GM23338 (cell line): Measurements from ENCODE around the gene NUMB. TPM values are rescaled to one million over a fixed set of nuclear protein-coding genes. Genes with fewer than 3 reads are reported as not detected.

ENCODE experiments used
- ATAC-seq: fragments of 200-7000 bp; cut with Tn5 transposase; 3 replicates; pipeline ENCODE4 v1.9.1; 2020
- DNase-seq: peaks from one replicate; pipeline ENCODE4 v3.0.0-alpha.2; 2015; ENCODE audit warnings: low spot score
- H2AFZ ChIP-seq: fragments of 200-600 bp; sonication (generic); 2 replicates; pipeline ENCODE4 v1.8.0; 2016; ENCODE audit warnings: antibody characterized with exemption, mild to moderate bottlenecking, moderate library complexity
- H3F3A ChIP-seq: fragments of 200-600 bp; sonication (generic); replicated peaks from 2 replicates; pipeline ENCODE4 v1.8.0; 2017; ENCODE audit warnings: antibody characterized with exemption, mixed run types, low read depth
- H3K27ac ChIP-seq: fragments of 200-600 bp; sonication (generic); 2 replicates; pipeline ENCODE4 v1.6.1; 2016; ENCODE audit warnings: low read depth
- H3K27me3 ChIP-seq: fragments of 200-600 bp; sonication (generic); 2 replicates; pipeline ENCODE4 v1.8.0; 2016; ENCODE audit warnings: mild to moderate bottlenecking, mixed run types, moderate library complexity; ENCODE audit not compliant: insufficient read depth
- H3K36me3 ChIP-seq: fragments of 200-600 bp; sonication (generic); 2 replicates; pipeline ENCODE4 v1.8.0; 2016; ENCODE audit warnings: mild to moderate bottlenecking; ENCODE audit not compliant: insufficient read depth
- H3K4me1 ChIP-seq: fragments of 200-600 bp; sonication (generic); 2 replicates; pipeline ENCODE4 v1.8.0; 2016; ENCODE audit warnings: mild to moderate bottlenecking, moderate library complexity; ENCODE audit not compliant: insufficient read depth
- H3K4me2 ChIP-seq: fragments of 200-600 bp; sonication (generic); 2 replicates; pipeline ENCODE4 v1.7.1; 2017; ENCODE audit warnings: mixed run types
- H3K4me3 ChIP-seq: fragments of 200-600 bp; sonication (generic); 2 replicates; pipeline ENCODE4 v1.6.1; 2016; ENCODE audit warnings: mixed run types
- H3K79me2 ChIP-seq: fragments of 200-600 bp; sonication (generic); replicated peaks from 2 replicates; pipeline ENCODE4 v1.8.0; 2017; ENCODE audit warnings: mild to moderate bottlenecking; ENCODE audit not compliant: insufficient read depth
- H3K9me2 ChIP-seq: fragments of 200-600 bp; sonication (generic); 2 replicates; pipeline ENCODE4 v1.8.0; 2017; ENCODE audit not compliant: insufficient read depth
- H4K20me1 ChIP-seq: fragments of 200-600 bp; sonication (generic); replicated peaks from 2 replicates; pipeline ENCODE4 v1.8.0; 2017; ENCODE audit warnings: mild to moderate bottlenecking; ENCODE audit not compliant: insufficient read depth
- H3K27ac Mint-ChIP-seq: 2 replicates; pipeline ENCODE4 v1.8.0; 2020; ENCODE audit warnings: inconsistent platforms, mild to moderate bottlenecking, moderate library complexity, mixed read lengths
- H3K27me3 Mint-ChIP-seq: 3 replicates; pipeline ENCODE4 v1.8.0; 2022; ENCODE audit warnings: low read depth, mild to moderate bottlenecking, moderate library complexity, mixed read lengths, inconsistent platforms; ENCODE audit not compliant: insufficient read depth, poor library complexity
- H3K36me3 Mint-ChIP-seq: 3 replicates; pipeline ENCODE4 v1.8.0; 2021; ENCODE audit warnings: low read depth, mild to moderate bottlenecking, inconsistent platforms, moderate library complexity, mixed read lengths
- H3K4me1 Mint-ChIP-seq: 3 replicates; pipeline ENCODE4 v1.8.0; 2020; ENCODE audit warnings: mild to moderate bottlenecking, inconsistent platforms, mixed read lengths
- H3K4me3 Mint-ChIP-seq: 3 replicates; pipeline ENCODE4 v1.8.0; 2021; ENCODE audit warnings: moderate library complexity, mild to moderate bottlenecking, inconsistent platforms, mixed read lengths
- H3K9me3 Mint-ChIP-seq: 3 replicates; pipeline ENCODE4 v1.8.0; 2020; ENCODE audit warnings: moderate library complexity, mild to moderate bottlenecking, inconsistent platforms, mixed read lengths
- CREB1 ChIP-seq: fragments of 250-450 bp; sonication (Bioruptor Pico); IDR thresholded peaks from 2 replicates; pipeline ENCODE4 v1.5.0; 2020; ENCODE audit warnings: low read depth, mild to moderate bottlenecking, moderate library complexity
- CTCF ChIP-seq, 2 experiments: fragments of 200-600 bp in 1 of 2; sonication (generic) in 1 of 2; conservative IDR thresholded peaks; 2 replicates each; pipeline versions ENCODE4 v1.5.1 to v1.6.1; 2016 to 2017; ENCODE audit warnings: antibody characterized with exemption in 2 of 2, low read depth in 2 of 2, mild to moderate bottlenecking in 2 of 2, moderate library complexity in 1 of 2
- ETS1 ChIP-seq: IDR thresholded peaks from 2 replicates; pipeline ENCODE4 v1.6.1; 2016; ENCODE audit warnings: antibody characterized with exemption
- EZH2 ChIP-seq: fragments of 200-600 bp; sonication (generic); IDR thresholded peaks from one replicate; pipeline ENCODE4 v1.8.0; 2017; ENCODE audit warnings: antibody characterized with exemption, mild to moderate bottlenecking, low read depth; ENCODE audit not compliant: unreplicated experiment
- EZH2phosphoT487 ChIP-seq: fragments of 200-600 bp; sonication (generic); IDR thresholded peaks from one replicate; pipeline ENCODE4 v1.8.1; 2018; ENCODE audit warnings: antibody characterized with exemption; ENCODE audit not compliant: unreplicated experiment
- JUNB ChIP-seq: IDR thresholded peaks from one replicate; pipeline ENCODE4 v1.6.1; 2016; ENCODE audit warnings: antibody characterized with exemption; ENCODE audit not compliant: unreplicated experiment
- NANOG ChIP-seq: IDR thresholded peaks from 2 replicates; pipeline ENCODE4 v1.6.1; 2016; ENCODE audit warnings: antibody characterized with exemption, borderline replicate concordance
- POLR2AphosphoS5 ChIP-seq: IDR thresholded peaks from 2 replicates; pipeline ENCODE4 v1.6.1; 2016; ENCODE audit warnings: antibody characterized with exemption, low read depth
- STAT1 ChIP-seq: IDR thresholded peaks from one replicate; pipeline ENCODE4 v1.6.1; 2016; ENCODE audit warnings: antibody characterized with exemption; ENCODE audit not compliant: unreplicated experiment
- ZNF114 ChIP-seq: fragments of 250-450 bp; sonication (Bioruptor Pico); IDR thresholded peaks from 2 replicates; pipeline ENCODE4 v1.5.0; 2020; ENCODE audit warnings: mild to moderate bottlenecking, moderate library complexity
- ZNF331 ChIP-seq: fragments of 250-450 bp; sonication (Bioruptor Pico); IDR thresholded peaks from 2 replicates; pipeline ENCODE4 v1.5.0; 2020; ENCODE audit warnings: low read depth, mild to moderate bottlenecking, moderate library complexity
- ZNF462 ChIP-seq: fragments of 250-450 bp; sonication (Bioruptor Pico); IDR thresholded peaks from 2 replicates; pipeline ENCODE4 v1.5.0; 2020; ENCODE audit warnings: mild to moderate bottlenecking, moderate library complexity
- polyA plus RNA-seq: library from polyadenylated mRNA; unstranded; fragments of >200 nt; fragmentation: Nextera tagmentation; extraction: Ambion mirVana; gene quantifications from 2 replicates; pipeline ENCODE4 v1.2.1, GENCODE V29; 2016
- total RNA-seq: library from RNA; depleted of rRNA; stranded (reverse); fragments of >200 nt; shearing (Covaris generic); gene quantifications from 2 replicates; pipeline ENCODE4 v1.2.3, GENCODE V29; 2014
- TF ChIP-seq, protein P1 (sequence below): IDR thresholded peaks from one replicate; pipeline ENCODE4 v1.6.1; 2018; ENCODE audit warnings: antibody characterized with exemption; ENCODE audit not compliant: unreplicated experiment

NUMB gene
- total and polyA plus RNA-seq, 2 experiments from 2014 or later, result 32.1 to 36.7 TPM

- TF ChIP-seq ZNF114 (no peak), EZH2 (no peak), STAT1 (no peak), NANOG (no peak), EZH2phosphoT487 (no peak), CREB1 (CRISPR knock-in tag) (no peak), CTCF (conservative IDR thresholded peaks at IDR 0.05; ENCODE audit: low read depth in 2 of 2) (no peak), ETS1 (no peak), POLR2AphosphoS5 (no peak), ZNF462 (CRISPR knock-in tag) (no peak), ZNF331 (CRISPR knock-in tag) (no peak), JUNB (no peak)
- TF ChIP-seq, protein P1, sequence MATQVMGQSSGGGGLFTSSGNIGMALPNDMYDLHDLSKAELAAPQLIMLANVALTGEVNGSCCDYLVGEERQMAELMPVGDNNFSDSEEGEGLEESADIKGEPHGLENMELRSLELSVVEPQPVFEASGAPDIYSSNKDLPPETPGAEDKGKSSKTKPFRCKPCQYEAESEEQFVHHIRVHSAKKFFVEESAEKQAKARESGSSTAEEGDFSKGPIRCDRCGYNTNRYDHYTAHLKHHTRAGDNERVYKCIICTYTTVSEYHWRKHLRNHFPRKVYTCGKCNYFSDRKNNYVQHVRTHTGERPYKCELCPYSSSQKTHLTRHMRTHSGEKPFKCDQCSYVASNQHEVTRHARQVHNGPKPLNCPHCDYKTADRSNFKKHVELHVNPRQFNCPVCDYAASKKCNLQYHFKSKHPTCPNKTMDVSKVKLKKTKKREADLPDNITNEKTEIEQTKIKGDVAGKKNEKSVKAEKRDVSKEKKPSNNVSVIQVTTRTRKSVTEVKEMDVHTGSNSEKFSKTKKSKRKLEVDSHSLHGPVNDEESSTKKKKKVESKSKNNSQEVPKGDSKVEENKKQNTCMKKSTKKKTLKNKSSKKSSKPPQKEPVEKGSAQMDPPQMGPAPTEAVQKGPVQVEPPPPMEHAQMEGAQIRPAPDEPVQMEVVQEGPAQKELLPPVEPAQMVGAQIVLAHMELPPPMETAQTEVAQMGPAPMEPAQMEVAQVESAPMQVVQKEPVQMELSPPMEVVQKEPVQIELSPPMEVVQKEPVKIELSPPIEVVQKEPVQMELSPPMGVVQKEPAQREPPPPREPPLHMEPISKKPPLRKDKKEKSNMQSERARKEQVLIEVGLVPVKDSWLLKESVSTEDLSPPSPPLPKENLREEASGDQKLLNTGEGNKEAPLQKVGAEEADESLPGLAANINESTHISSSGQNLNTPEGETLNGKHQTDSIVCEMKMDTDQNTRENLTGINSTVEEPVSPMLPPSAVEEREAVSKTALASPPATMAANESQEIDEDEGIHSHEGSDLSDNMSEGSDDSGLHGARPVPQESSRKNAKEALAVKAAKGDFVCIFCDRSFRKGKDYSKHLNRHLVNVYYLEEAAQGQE, result no peak
- ATAC-seq, result no peak
- H4K20me1 ChIP-seq, result no peaks in the 10 kb centered on the region
- H2AFZ ChIP-seq, result no peak overlapping the region
- H3K4me2 ChIP-seq, result no peak overlapping the region
- no peaks in the 10 kb centered on the region for H3K4me1 ChIP-seq
- no peaks in the 10 kb centered on the region for H3K79me2 ChIP-seq
- H3K36me3 ChIP-seq, result no peaks in the 10 kb centered on the region
- H3K4me1 Mint-ChIP-seq, result no peaks in the 10 kb centered on the region
- no peak overlapping the region for H3K27ac Mint-ChIP-seq
- no peaks in the 10 kb centered on the region for H3F3A ChIP-seq
- no peak overlapping the region for H3K4me3 ChIP-seq
- no peaks in the 10 kb centered on the region for H3K36me3 Mint-ChIP-seq
- no peaks in the 10 kb centered on the region for H3K27me3 ChIP-seq
- no peak overlapping the region for H3K4me3 Mint-ChIP-seq
- no peak overlapping the region for H3K27ac ChIP-seq
- no peak for DNase-seq
- peaks cover 6% of the 10 kb centered on the region for H3K27me3 Mint-ChIP-seq
- H3K9me2 ChIP-seq, result no peaks in the 10 kb centered on the region
- no peaks in the 10 kb centered on the region for H3K9me3 Mint-ChIP-seq
These were observed 202.6 kb downstream of the NUMB start for GRCh38 chr14:73255693-73256225.
